ENCODE measurements around the gene OR13C4. TPM values are rescaled to one million over a fixed set of nuclear protein-coding genes. Genes with fewer than 3 reads are reported as not detected.
"Not testable (repeated sequence)": the region's sequence is repeated elsewhere in the genome, so short reads cannot be mapped to it uniquely, and the experiment has no call there.

The OR13C4 gene
- total RNA-seq, 2 donors from 2014 or later, result not detected

DNA sequence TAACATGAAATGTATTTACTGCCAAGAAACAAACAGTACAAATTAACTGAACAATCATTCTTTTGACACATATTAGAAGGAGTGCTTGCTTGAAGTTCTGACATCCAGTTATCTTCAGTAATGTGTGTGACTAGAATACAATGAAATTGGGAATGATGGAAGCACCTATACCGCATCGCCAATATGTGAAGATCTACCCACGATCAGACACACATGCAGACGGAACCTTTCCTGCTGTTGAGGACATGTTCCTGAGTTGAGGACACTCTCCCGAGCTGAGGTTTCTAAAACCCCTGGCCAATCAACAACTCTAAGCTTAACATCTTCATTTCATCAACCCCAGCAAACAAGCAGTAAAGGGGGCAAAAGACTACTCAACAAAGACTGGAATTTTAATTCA, 9.7 kb upstream of the OR13C4 start, which contains the start of gene OR13C3:
Gene OR13C3 (minus strand): TSS at position 101 of the 400 bp plus-strand sequence. CDS start 133 bp downstream, outside the sequence.
- H3K4me3 ChIP-seq, result no peak within 1 kb of the TSS
- H3K4me1 ChIP-seq, result no peaks in the 10 kb centered on the region
- H3K27ac ChIP-seq, result no peak within 1 kb of the TSS
- no peaks in the 10 kb centered on the region for H3K9me3 ChIP-seq
- intact Hi-C loops (cut with DNase I), result no loop called here
- TF ChIP-seq, protein P1, sequence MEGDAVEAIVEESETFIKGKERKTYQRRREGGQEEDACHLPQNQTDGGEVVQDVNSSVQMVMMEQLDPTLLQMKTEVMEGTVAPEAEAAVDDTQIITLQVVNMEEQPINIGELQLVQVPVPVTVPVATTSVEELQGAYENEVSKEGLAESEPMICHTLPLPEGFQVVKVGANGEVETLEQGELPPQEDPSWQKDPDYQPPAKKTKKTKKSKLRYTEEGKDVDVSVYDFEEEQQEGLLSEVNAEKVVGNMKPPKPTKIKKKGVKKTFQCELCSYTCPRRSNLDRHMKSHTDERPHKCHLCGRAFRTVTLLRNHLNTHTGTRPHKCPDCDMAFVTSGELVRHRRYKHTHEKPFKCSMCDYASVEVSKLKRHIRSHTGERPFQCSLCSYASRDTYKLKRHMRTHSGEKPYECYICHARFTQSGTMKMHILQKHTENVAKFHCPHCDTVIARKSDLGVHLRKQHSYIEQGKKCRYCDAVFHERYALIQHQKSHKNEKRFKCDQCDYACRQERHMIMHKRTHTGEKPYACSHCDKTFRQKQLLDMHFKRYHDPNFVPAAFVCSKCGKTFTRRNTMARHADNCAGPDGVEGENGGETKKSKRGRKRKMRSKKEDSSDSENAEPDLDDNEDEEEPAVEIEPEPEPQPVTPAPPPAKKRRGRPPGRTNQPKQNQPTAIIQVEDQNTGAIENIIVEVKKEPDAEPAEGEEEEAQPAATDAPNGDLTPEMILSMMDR (IDR thresholded peaks at IDR 0.05), result no peak
- no peaks in the 10 kb centered on the region for H3K27me3 ChIP-seq
- DNase-seq, result no peak
- no peak within 1 kb of the TSS for H3K9ac ChIP-seq (ENCODE audit: low read depth in 2 of 2, low read length in 2 of 2)
- H3K36me3 ChIP-seq, result no peaks in the 10 kb centered on the region

GRCh38 chr9:104520241-104520640, 6.8 kb downstream of the OR13C4 start:
- H3K4me1 ChIP-seq; H3K36me3 ChIP-seq; H3K27me3 ChIP-seq; H3K4me3 ChIP-seq; H3K27ac ChIP-seq; H3K9me3 ChIP-seq; DNase-seq; H3K9ac ChIP-seq (ENCODE audit: low read depth in 2 of 2, low read length in 2 of 2); intact Hi-C loops (cut with DNase I): not testable (repeated sequence)

GRCh38 chr9:104514901-104515300, 12.1 kb downstream of the OR13C4 start:
- no peaks in the 10 kb centered on the region for H3K27me3 ChIP-seq
- no peaks in the 10 kb centered on the region for H3K9me3 ChIP-seq
- no peaks in the 10 kb centered on the region for H3K36me3 ChIP-seq
- TF ChIP-seq, protein P1 (IDR thresholded peaks at IDR 0.05), result no peak
- no peak for DNase-seq
- intact Hi-C loops (cut with DNase I), result no loop called here
- no peak overlapping the region for H3K27ac ChIP-seq
- H3K4me3 ChIP-seq, result no peak overlapping the region
- no peak overlapping the region for H3K9ac ChIP-seq (ENCODE audit: low read depth in 2 of 2, low read length in 2 of 2)
- H3K4me1 ChIP-seq, result no peaks in the 10 kb centered on the region

DNA sequence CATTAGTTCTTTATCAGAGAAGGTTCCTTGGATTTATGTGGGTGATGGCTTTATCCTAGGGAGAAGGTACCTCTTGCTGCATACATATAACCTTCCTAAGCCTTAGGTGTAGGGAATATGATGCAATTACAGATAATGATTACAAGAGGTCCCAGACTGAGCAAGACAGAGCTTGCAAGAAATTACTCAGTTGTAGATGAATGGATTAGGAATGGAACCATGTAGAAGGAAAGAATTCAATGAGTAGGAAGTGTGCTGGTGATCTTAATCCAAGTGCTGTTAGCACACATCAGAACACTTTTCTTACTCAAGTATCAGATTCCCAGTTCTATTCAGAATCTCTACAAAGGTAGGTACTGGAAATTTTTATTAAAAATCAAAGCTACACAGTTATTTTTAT, 20.4 kb downstream of the OR13C4 start:
- H3K9me3 ChIP-seq, result no peaks in the 10 kb centered on the region
- no peaks in the 10 kb centered on the region for H3K36me3 ChIP-seq
- no peaks in the 10 kb centered on the region for H3K27me3 ChIP-seq
- H3K9ac ChIP-seq (ENCODE audit: low read depth in 2 of 2, low read length in 2 of 2), result no peak overlapping the region
- DNase-seq, result no peak
- no peak overlapping the region for H3K27ac ChIP-seq
- TF ChIP-seq, protein P1 (IDR thresholded peaks at IDR 0.05), result no peak
- H3K4me3 ChIP-seq, result no peak overlapping the region
- H3K4me1 ChIP-seq, result no peaks in the 10 kb centered on the region
- intact Hi-C loops (cut with DNase I), result no loop called here

DNA sequence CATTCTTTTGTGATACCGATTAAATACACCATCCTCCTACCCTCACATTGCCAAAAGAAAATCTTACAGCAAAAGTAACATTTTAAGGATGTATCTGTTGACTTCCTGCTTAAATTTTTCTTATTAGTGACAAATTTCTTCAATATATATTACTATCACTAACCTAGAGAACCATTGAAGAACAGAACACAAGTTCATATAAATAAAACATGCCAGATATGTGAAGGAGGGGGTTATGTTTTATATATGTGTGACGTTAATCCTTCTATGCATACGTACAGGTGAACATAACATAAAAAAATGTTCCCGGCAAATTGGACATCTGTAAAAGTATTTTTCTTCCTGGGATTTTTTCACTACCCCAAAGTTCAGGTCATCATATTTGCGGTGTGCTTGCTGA, 23.0 kb downstream of the OR13C4 start, which contains the start of gene OR13F1:
Gene OR13F1 (plus strand): TSS at position 301 of the 400 bp plus-strand sequence. CDS start 0 bp downstream, at position 301.
- Histone ChIP-seq H3K9ac (ENCODE audit: low read depth in 2 of 2, low read length in 2 of 2) (no peak within 1 kb of the TSS), H3K4me3 (no peak within 1 kb of the TSS), H3K27ac (no peak within 1 kb of the TSS), H3K27me3 (no peaks in the 10 kb centered on the region), H3K36me3 (no peaks in the 10 kb centered on the region), H3K9me3 (no peaks in the 10 kb centered on the region), H3K4me1 (no peaks in the 10 kb centered on the region)
- no peak for DNase-seq
- intact Hi-C loops (cut with DNase I), result no loop called here
- TF ChIP-seq, protein P1 (IDR thresholded peaks at IDR 0.05), result no peak

- Histone ChIP-seq H3K27ac (no peak overlapping the region), H3K9ac (ENCODE audit: low read depth in 2 of 2, low read length in 2 of 2) (no peak overlapping the region), H3K36me3 (no peaks in the 10 kb centered on the region), H3K4me3 (no peak overlapping the region), H3K4me1 (no peaks in the 10 kb centered on the region), H3K9me3 (no peaks in the 10 kb centered on the region), H3K27me3 (no peaks in the 10 kb centered on the region)
- TF ChIP-seq, protein P1 (IDR thresholded peaks at IDR 0.05), result no peak
- no peak for DNase-seq
- intact Hi-C loops (cut with DNase I), result no loop called here
Measured at GRCh38 chr9:104503440-104503839, 23.6 kb downstream of the OR13C4 start.

Data from colonic mucosa (tissue), 4 donors.